HEK293 (cell line): Measurements from ENCODE around the gene ADAMTS5.

ENCODE experiments used
- CTCF ChIA-PET: fragments of 350-600 bp; formaldehyde crosslinking; extraction: SDS; loops from one replicate; lab custom pipeline; 2021; ENCODE audit warnings: antibody characterized with exemption; lab: Yijun Ruan, JAX
- POLR2A ChIA-PET: fragments of 300-600 bp; formaldehyde crosslinking; extraction: SDS; loops from one replicate; lab custom pipeline; 2020; ENCODE audit warnings: antibody characterized with exemption, inconsistent platforms; lab: Yijun Ruan, JAX
- H3K27ac ChIP-seq: fragments of 200-500 bp; sonication (Bioruptor generic); 2 replicates; pipeline ENCODE4 v1.5.1; 2014; ENCODE audit warnings: low read depth, low read length, control low read depth, inconsistent platforms; ENCODE audit errors: extremely low read depth
- H3K36me3 ChIP-seq, 2 experiments: fragments of 200-500 bp in 1 of 2; sonication (Bioruptor generic) in 1 of 2; 1 replicate in 1 of 2; 2 replicates in 1 of 2; pipeline ENCODE4 v1.5.1; 2014 to 2017; ENCODE audit warnings: inconsistent platforms in 2 of 2, low read length in 2 of 2; ENCODE audit not compliant: control insufficient read depth in 2 of 2, insufficient read depth in 1 of 2
- H3K4me1 ChIP-seq: fragments of 200-500 bp; sonication (Bioruptor generic); 2 replicates; pipeline ENCODE4 v1.5.1; 2014; ENCODE audit warnings: mild to moderate bottlenecking, low read length, inconsistent platforms; ENCODE audit not compliant: control insufficient read depth, insufficient read depth
- H3K4me3 ChIP-seq: 2 replicates; pipeline ENCODE4 v1.5.1; 2011; ENCODE audit warnings: low read depth, mild to moderate bottlenecking, control low read depth, low read length, moderate library complexity
- H3K9me3 ChIP-seq: fragments of 200-500 bp; sonication (Bioruptor generic); 2 replicates; pipeline ENCODE4 v1.5.1; 2014; ENCODE audit warnings: low read depth, low read length, inconsistent platforms; ENCODE audit not compliant: control insufficient read depth, insufficient read depth
- ATF2 ChIP-seq: fragments of 450-650 bp; formaldehyde crosslinking; IDR thresholded peaks from 2 replicates; pipeline ENCODE4 v1.5.1; 2016; ENCODE audit warnings: missing biosample characterization, missing genetic modification characterization, low read depth
- BCL11B ChIP-seq: fragments of 450-650 bp; formaldehyde crosslinking; IDR thresholded peaks from 2 replicates; pipeline ENCODE4 v1.5.1; 2016; ENCODE audit warnings: low read depth, missing biosample characterization, missing genetic modification characterization
- GFI1B ChIP-seq: fragments of 450-650 bp; formaldehyde crosslinking; IDR thresholded peaks from 2 replicates; pipeline ENCODE4 v1.5.1; 2016; ENCODE audit warnings: missing biosample characterization, missing genetic modification characterization
- GLIS1 ChIP-seq: fragments of 450-650 bp; formaldehyde crosslinking; IDR thresholded peaks from 2 replicates; pipeline ENCODE4 v1.5.1; 2016; ENCODE audit warnings: missing biosample characterization, missing genetic modification characterization
- MEIS1 ChIP-seq: sonication (generic); formaldehyde crosslinking; IDR thresholded peaks from 2 replicates; pipeline ENCODE4 v1.8.1; 2022; ENCODE audit warnings: missing genetic modification reagents, mild to moderate bottlenecking, borderline replicate concordance
- PRDM6 ChIP-seq: fragments of 450-650 bp; formaldehyde crosslinking; IDR thresholded peaks from 2 replicates; pipeline ENCODE4 v1.5.1; 2017; ENCODE audit warnings: missing biosample characterization, missing genetic modification characterization
- SCRT2 ChIP-seq: fragments of 450-650 bp; formaldehyde crosslinking; IDR thresholded peaks from 2 replicates; pipeline ENCODE4 v1.5.1; 2016; ENCODE audit warnings: missing biosample characterization, missing genetic modification characterization
- SETDB1 ChIP-seq: IDR thresholded peaks from one replicate; pipeline ENCODE4 v1.6.1; 2017; ENCODE audit warnings: mild to moderate bottlenecking, low read length, moderate library complexity, mixed read lengths; ENCODE audit not compliant: insufficient read length
- SP3 ChIP-seq: fragments of 450-650 bp; formaldehyde crosslinking; IDR thresholded peaks from 2 replicates; pipeline ENCODE4 v1.5.1; 2016; ENCODE audit warnings: missing biosample characterization, missing genetic modification characterization
- ZBTB49 ChIP-seq: fragments of 450-650 bp; formaldehyde crosslinking; IDR thresholded peaks from 2 replicates; pipeline ENCODE4 v1.5.1; 2016; ENCODE audit warnings: missing biosample characterization, missing genetic modification characterization, low read depth
- ZFP69B ChIP-seq: fragments of 450-650 bp; formaldehyde crosslinking; IDR thresholded peaks from 2 replicates; pipeline ENCODE4 v1.5.1; 2016; ENCODE audit warnings: missing biosample characterization, missing genetic modification characterization
- ZIC2 ChIP-seq: fragments of 450-650 bp; formaldehyde crosslinking; IDR thresholded peaks from 2 replicates; pipeline ENCODE4 v1.5.1; 2016; ENCODE audit warnings: missing biosample characterization, missing genetic modification characterization
- ZNF175 ChIP-seq: fragments of 450-650 bp; formaldehyde crosslinking; IDR thresholded peaks from 2 replicates; pipeline ENCODE4 v1.5.1; 2016; ENCODE audit warnings: missing biosample characterization, missing genetic modification characterization
- ZNF202 ChIP-seq: fragments of 450-650 bp; formaldehyde crosslinking; IDR thresholded peaks from 2 replicates; pipeline ENCODE4 v1.5.1; 2016; ENCODE audit warnings: missing biosample characterization, missing genetic modification characterization, borderline replicate concordance
- ZNF223 ChIP-seq: fragments of 450-650 bp; formaldehyde crosslinking; IDR thresholded peaks from 2 replicates; pipeline ENCODE4 v1.5.1; 2016; ENCODE audit warnings: missing biosample characterization, missing genetic modification characterization
- ZNF248 ChIP-seq: fragments of 450-650 bp; formaldehyde crosslinking; IDR thresholded peaks from 2 replicates; pipeline ENCODE4 v1.5.1; 2017; ENCODE audit warnings: missing biosample characterization, missing genetic modification characterization
- ZNF350 ChIP-seq: fragments of 450-650 bp; formaldehyde crosslinking; IDR thresholded peaks from 2 replicates; pipeline ENCODE4 v1.5.0; 2017; ENCODE audit warnings: missing biosample characterization, mild to moderate bottlenecking, missing genetic modification characterization
- ZNF404 ChIP-seq: fragments of 450-650 bp; formaldehyde crosslinking; IDR thresholded peaks from 2 replicates; pipeline ENCODE4 v1.5.1; 2017; ENCODE audit warnings: missing biosample characterization, missing genetic modification characterization
- ZNF426 ChIP-seq: fragments of 450-650 bp; formaldehyde crosslinking; IDR thresholded peaks from 2 replicates; pipeline ENCODE4 v1.5.1; 2017; ENCODE audit warnings: missing biosample characterization, missing genetic modification characterization, mild to moderate bottlenecking, inconsistent platforms, moderate library complexity
- ZNF654 ChIP-seq: fragments of 450-650 bp; formaldehyde crosslinking; IDR thresholded peaks from 2 replicates; pipeline ENCODE4 v1.5.1; 2016; ENCODE audit warnings: low read depth, missing biosample characterization, missing genetic modification characterization
- ZNF768 ChIP-seq: fragments of 450-650 bp; formaldehyde crosslinking; IDR thresholded peaks from 2 replicates; pipeline ENCODE4 v1.5.1; 2018; ENCODE audit warnings: missing biosample characterization, mild to moderate bottlenecking, missing genetic modification characterization
- ZXDB ChIP-seq: fragments of 450-650 bp; formaldehyde crosslinking; IDR thresholded peaks from 2 replicates; pipeline ENCODE4 v1.5.1; 2016; ENCODE audit warnings: missing biosample characterization, missing genetic modification characterization

ADAMTS5 gene

GRCh38 chr21:26964170-26964778, 2.6 kb downstream of the ADAMTS5 start (continued):
- TF ChIP-seq ZNF202 (tag by site-specific recombination) (no peak), ZNF404 (tag by site-specific recombination) (no peak)

GRCh38 chr21:26962621-26963181, 4.2 kb downstream of the ADAMTS5 start:
- ChIA-PET CTCF (interaction anchor here (0.7 to 2.0 kb wide), 24 partner anchors 8 to 250 kb away, joined by 3 to 14 read pairs (median 4); no protein-coding TSS in a partner anchor), POLR2A (interaction anchor here (0.9 to 1.7 kb wide), 2 partner anchors 14 to 118 kb away, joined by 3 to 5 read pairs; partner anchors contain the start of gene ADAMTS1)
- Histone ChIP-seq H3K4me1 (peaks cover 3% of the 10 kb centered on the region; the same call in 1 of the 2 replicates), H3K36me3 (no peaks in the 10 kb centered on the region), H3K27ac (no peak overlapping the region), H3K4me3 (no peak overlapping the region), H3K9me3 (no peaks in the 10 kb centered on the region)
- TF ChIP-seq ZXDB (tag by site-specific recombination) (no peak), MEIS1 (no peak), ATF2 (no peak), SP3 (tag by site-specific recombination) (no peak), PRDM6 (tag by site-specific recombination) (no peak), ZNF223 (tag by site-specific recombination) (no peak), ZNF768 (tag by site-specific recombination) (no peak), GLIS1 (tag by site-specific recombination) (no peak), ZNF175 (no peak), ZIC2 (tag by site-specific recombination) (no peak), SCRT2 (tag by site-specific recombination) (no peak), ZNF248 (tag by site-specific recombination) (no peak), ZFP69B (tag by site-specific recombination) (no peak), SETDB1 (no peak), ZNF350 (tag by site-specific recombination) (no peak), ZBTB49 (tag by site-specific recombination) (no peak), GFI1B (tag by site-specific recombination) (no peak), ZNF654 (tag by site-specific recombination) (no peak), BCL11B (tag by site-specific recombination) (no peak), ZNF426 (tag by site-specific recombination) (no peak)
